Caco-2 (cell line): ENCODE measurements around the gene KRTAP2-4. TPM values are rescaled to one million over a fixed set of nuclear protein-coding genes. Genes with fewer than 3 reads are reported as not detected.

ENCODE experiments used
- BruUV-seq: library from RNA; stranded (reverse); fragments of 400-500 nt; replicated peaks from 2 replicates; lab custom pipeline; 2021; lab: Mats Ljungman, UMichigan
- CTCF ChIA-PET: fragments of 300-600 bp; sonication (Branson Sonifier 250); formaldehyde crosslinking; loops from one replicate; lab custom pipeline; 2022; ENCODE audit warnings: antibody characterized with exemption; lab: Charles Lee
- POLR2A ChIA-PET: fragments of 300-600 bp; sonication (Branson Sonifier 250); formaldehyde crosslinking; loops from one replicate; lab custom pipeline; 2022; ENCODE audit warnings: antibody characterized with exemption; lab: Charles Lee
- DNase-seq, 2 experiments: peaks; one replicate each; pipeline versions ENCODE4 v3.0.0 to v3.0.0-alpha.2; 2020 to 2022
- H3K27me3 ChIP-seq: replicated peaks from 2 replicates; pipeline ENCODE4 v1.6.0; 2011; ENCODE audit warnings: low read length; ENCODE audit not compliant: control insufficient read depth, insufficient read depth
- H3K36me3 ChIP-seq: 2 replicates; pipeline ENCODE4 v1.5.1; 2011; ENCODE audit warnings: low read length; ENCODE audit not compliant: control insufficient read depth, insufficient read depth
- H3K4me1 ChIP-seq: fragments of 250-450 bp; sonication (Bioruptor Pico); 2 replicates; pipeline ENCODE4 v1.5.1; 2020; ENCODE audit warnings: mild to moderate bottlenecking
- H3K4me3 ChIP-seq: 2 replicates; pipeline ENCODE4 v1.5.1; 2011; ENCODE audit warnings: low read depth, mild to moderate bottlenecking, control low read depth, low read length
- H3K9me3 ChIP-seq: fragments of 250-450 bp; sonication (Bioruptor Pico); 2 replicates; pipeline ENCODE4 v1.5.1; 2020; ENCODE audit warnings: mild to moderate bottlenecking, moderate library complexity
- H3K27ac Mint-ChIP-seq: one replicate; pipeline ENCODE4 v1.8.0; 2022; ENCODE audit warnings: mixed read lengths; ENCODE audit not compliant: unreplicated experiment
- H3K27me3 Mint-ChIP-seq: one replicate; pipeline ENCODE4 v1.8.0; 2022; ENCODE audit warnings: mixed read lengths; ENCODE audit not compliant: insufficient read depth, unreplicated experiment
- H3K36me3 Mint-ChIP-seq: one replicate; pipeline ENCODE4 v1.8.0; 2022; ENCODE audit warnings: mild to moderate bottlenecking, mixed read lengths; ENCODE audit not compliant: insufficient read depth, unreplicated experiment
- H3K4me1 Mint-ChIP-seq: one replicate; pipeline ENCODE4 v1.8.0; 2022; ENCODE audit warnings: low read depth, mixed read lengths; ENCODE audit not compliant: unreplicated experiment
- H3K4me3 Mint-ChIP-seq: one replicate; pipeline ENCODE4 v1.8.0; 2022; ENCODE audit warnings: mild to moderate bottlenecking, moderate library complexity, mixed read lengths; ENCODE audit not compliant: unreplicated experiment
- H3K9me3 Mint-ChIP-seq: one replicate; pipeline ENCODE4 v1.8.0; 2022; ENCODE audit warnings: mixed read lengths; ENCODE audit not compliant: unreplicated experiment
- intact Hi-C: fragments of 100-400 bp; cut with micrococcal nuclease; formaldehyde crosslinking; loops from one replicate; pipeline ENCODE4 v1.10.0; 2022; ENCODE audit not compliant: unreplicated experiment
- total RNA-seq: library from RNA; stranded (reverse); gene quantifications from 2 replicates; pipeline ENCODE4 v1.2.3, GENCODE V29; 2022
- TF ChIP-seq, protein P1 (sequence below), 2 experiments: fragments of 200-600 bp in 1 of 2; IDR thresholded peaks; 1 replicate in 1 of 2; 2 replicates in 1 of 2; pipeline versions ENCODE4 v1.5.1 to v1.8.0; 2011 to 2022; ENCODE audit warnings: antibody characterized with exemption in 1 of 2, control low read depth in 1 of 2, inconsistent platforms in 1 of 2, low read depth in 1 of 2, low read length in 1 of 2, mild to moderate bottlenecking in 1 of 2, moderate library complexity in 1 of 2; ENCODE audit not compliant: insufficient read depth in 1 of 2, severe bottlenecking in 1 of 2, unreplicated experiment in 1 of 2

Gene KRTAP2-4
- total RNA-seq, 1 experiment from 2014 or later: not detected

DNA sequence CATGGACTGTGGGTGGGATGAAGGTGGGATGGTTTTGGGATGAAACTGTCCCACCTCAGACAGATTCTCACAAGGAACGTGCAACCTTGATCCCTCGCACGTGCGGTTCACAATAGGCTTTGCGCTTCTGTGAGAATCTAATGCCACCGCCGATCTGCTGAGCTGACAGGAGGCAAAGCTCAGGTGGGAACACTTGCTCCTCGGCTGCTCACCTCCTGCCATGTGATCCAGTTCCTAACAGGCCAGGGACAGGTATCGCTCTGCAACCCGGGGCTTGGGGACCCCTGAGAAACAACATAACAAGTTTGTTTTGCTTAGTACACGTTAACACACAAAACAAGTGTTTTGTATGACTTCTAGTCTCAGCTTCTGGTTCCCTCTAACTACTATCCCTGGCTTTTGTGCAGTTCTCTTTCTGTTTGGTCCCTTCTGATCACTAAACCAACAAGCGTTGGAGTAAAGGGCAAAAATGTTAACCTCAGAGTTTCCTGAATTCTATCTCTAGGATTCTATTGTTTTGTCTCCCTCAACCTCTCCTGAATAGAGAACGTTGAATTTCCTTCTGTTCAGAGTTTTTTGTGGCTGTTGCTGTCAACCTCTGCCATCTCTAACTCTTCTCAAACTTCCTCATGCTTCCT is 49.0 kb downstream of the KRTAP2-4 start:
- H3K9me3 ChIP-seq: peaks cover 2% of the 10 kb centered on the region; the same call in 1 of the 2 replicates

DNA sequence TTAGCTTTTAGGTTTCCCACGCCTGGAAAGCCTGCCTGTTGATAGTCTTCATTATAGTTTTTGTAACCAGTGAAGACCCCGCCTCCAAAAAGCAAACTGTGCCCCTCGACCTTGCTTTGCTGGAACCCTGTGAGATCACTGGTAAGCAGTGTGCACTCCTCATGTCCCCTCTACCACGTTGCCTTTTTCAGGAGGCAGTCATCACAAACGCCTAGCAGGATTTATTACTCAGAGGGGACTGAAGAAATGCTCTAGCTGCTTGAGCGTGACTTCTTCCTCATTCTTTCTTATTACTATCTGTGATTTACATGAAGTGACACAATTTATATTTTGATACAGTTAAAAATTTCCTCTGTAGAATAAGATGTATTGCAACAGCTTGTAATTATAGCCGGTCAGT is 50.2 kb downstream of the KRTAP2-4 start:
- peak overlapping the region; percentile 31 for H3K27ac Mint-ChIP-seq
- peaks cover 37% of the 10 kb centered on the region for H3K9me3 Mint-ChIP-seq
- no peak overlapping the region for H3K4me3 Mint-ChIP-seq
- no TSS peak for BruUV-seq
- no peak for DNase-seq
- intact Hi-C loops: no loop called here
- ChIA-PET POLR2A (no interaction called here), CTCF (no interaction called here)
- peaks cover 6% of the 10 kb centered on the region; the same call in 1 of the 2 replicates for H3K9me3 ChIP-seq
- H3K4me1 Mint-ChIP-seq: peaks cover 33% of the 10 kb centered on the region
- no peaks in the 10 kb centered on the region for H3K36me3 ChIP-seq
- H3K4me1 ChIP-seq: peaks cover 46% of the 10 kb centered on the region
- no peaks in the 10 kb centered on the region for H3K27me3 ChIP-seq
- TF ChIP-seq, protein P1, sequence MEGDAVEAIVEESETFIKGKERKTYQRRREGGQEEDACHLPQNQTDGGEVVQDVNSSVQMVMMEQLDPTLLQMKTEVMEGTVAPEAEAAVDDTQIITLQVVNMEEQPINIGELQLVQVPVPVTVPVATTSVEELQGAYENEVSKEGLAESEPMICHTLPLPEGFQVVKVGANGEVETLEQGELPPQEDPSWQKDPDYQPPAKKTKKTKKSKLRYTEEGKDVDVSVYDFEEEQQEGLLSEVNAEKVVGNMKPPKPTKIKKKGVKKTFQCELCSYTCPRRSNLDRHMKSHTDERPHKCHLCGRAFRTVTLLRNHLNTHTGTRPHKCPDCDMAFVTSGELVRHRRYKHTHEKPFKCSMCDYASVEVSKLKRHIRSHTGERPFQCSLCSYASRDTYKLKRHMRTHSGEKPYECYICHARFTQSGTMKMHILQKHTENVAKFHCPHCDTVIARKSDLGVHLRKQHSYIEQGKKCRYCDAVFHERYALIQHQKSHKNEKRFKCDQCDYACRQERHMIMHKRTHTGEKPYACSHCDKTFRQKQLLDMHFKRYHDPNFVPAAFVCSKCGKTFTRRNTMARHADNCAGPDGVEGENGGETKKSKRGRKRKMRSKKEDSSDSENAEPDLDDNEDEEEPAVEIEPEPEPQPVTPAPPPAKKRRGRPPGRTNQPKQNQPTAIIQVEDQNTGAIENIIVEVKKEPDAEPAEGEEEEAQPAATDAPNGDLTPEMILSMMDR (IDR thresholded peaks at IDR 0.05; ENCODE audit: insufficient read depth in 1 of 2, low read depth in 1 of 2, low read length in 1 of 2, severe bottlenecking in 1 of 2, unreplicated experiment in 1 of 2): no peak
- H3K36me3 Mint-ChIP-seq: no peaks in the 10 kb centered on the region
- H3K4me3 ChIP-seq: no peak overlapping the region
- H3K27me3 Mint-ChIP-seq: no peaks in the 10 kb centered on the region

More for the DNA sequence above, 49.0 kb downstream of the KRTAP2-4 start:
- ChIA-PET POLR2A (no interaction called here), CTCF (no interaction called here)
- no peak overlapping the region for H3K4me3 ChIP-seq
- no peaks in the 10 kb centered on the region for H3K36me3 ChIP-seq
- DNase-seq: no peak
- intact Hi-C loops: no loop called here
- Mint-ChIP-seq H3K4me1 (peaks cover 23% of the 10 kb centered on the region), H3K27ac (peak overlapping the region; percentile 48), H3K9me3 (peaks cover 25% of the 10 kb centered on the region), H3K36me3 (no peaks in the 10 kb centered on the region), H3K27me3 (no peaks in the 10 kb centered on the region), H3K4me3 (no peak overlapping the region)
- TF ChIP-seq, protein P1 (IDR thresholded peaks at IDR 0.05; ENCODE audit: insufficient read depth in 1 of 2, low read depth in 1 of 2, low read length in 1 of 2, severe bottlenecking in 1 of 2, unreplicated experiment in 1 of 2): no peak
- no peaks in the 10 kb centered on the region for H3K27me3 ChIP-seq
- H3K4me1 ChIP-seq: peaks cover 36% of the 10 kb centered on the region
- no TSS peak for BruUV-seq

Other genes starting within 250 kb of the KRTAP2-4 start
- gene KRT10, start 243.3 kb downstream of the KRTAP2-4 start, total RNA-seq: 48.3 and 48.6 TPM in 2 replicates
- not detected in 2 replicates for gene KRT12, start 198.7 kb downstream of the KRTAP2-4 start, total RNA-seq
- gene KRT20, start 180.6 kb downstream of the KRTAP2-4 start, total RNA-seq: 0.53 and 1.0 TPM in 2 replicates
- 43.6 and 47.1 TPM in 2 replicates for gene KRT23, start 128.2 kb downstream of the KRTAP2-4 start, total RNA-seq
- gene KRT39, start 98.9 kb downstream of the KRTAP2-4 start, total RNA-seq: not detected in 2 replicates
- gene KRT40, start 81.6 kb downstream of the KRTAP2-4 start, total RNA-seq: not detected in 2 replicates
- not detected in 2 replicates for gene KRTAP3-3, start 71.7 kb downstream of the KRTAP2-4 start, total RNA-seq
- not detected in 2 replicates for gene KRTAP3-2, start 66.0 kb downstream of the KRTAP2-4 start, total RNA-seq
- 7.4 and 7.9 TPM in 2 replicates for gene KRTAP3-1, start 56.8 kb downstream of the KRTAP2-4 start, total RNA-seq
- not detected in 2 replicates for gene KRTAP1-5, start 38.7 kb downstream of the KRTAP2-4 start, total RNA-seq
- not detected in 2 replicates for gene KRTAP1-4, start 35.7 kb downstream of the KRTAP2-4 start, total RNA-seq
- gene KRTAP1-3, start 31.0 kb downstream of the KRTAP2-4 start, total RNA-seq: not detected in 2 replicates
- gene KRTAP1-1, start 24.4 kb downstream of the KRTAP2-4 start, total RNA-seq: not detected in 2 replicates
- not detected in 2 replicates for gene KRTAP2-1, start 18.6 kb downstream of the KRTAP2-4 start, total RNA-seq
- not detected in 2 replicates for gene KRTAP2-2, start 10.6 kb downstream of the KRTAP2-4 start, total RNA-seq
- gene KRTAP2-3, start 5.8 kb downstream of the KRTAP2-4 start, total RNA-seq: 3.7 and 4.9 TPM in 2 replicates
- gene KRTAP4-7, start 18.3 kb upstream of the KRTAP2-4 start, total RNA-seq: not detected in 2 replicates
- not detected in 2 replicates for gene KRTAP4-8, start 32.3 kb upstream of the KRTAP2-4 start, total RNA-seq
- gene KRTAP4-16, start 36.3 kb upstream of the KRTAP2-4 start, total RNA-seq: not detected in 2 replicates
- not detected in 2 replicates for gene KRTAP4-9, start 39.5 kb upstream of the KRTAP2-4 start, total RNA-seq
- gene KRTAP4-11, start 52.5 kb upstream of the KRTAP2-4 start, total RNA-seq: not detected in 2 replicates
- not detected in 2 replicates for gene KRTAP4-12, start 58.3 kb upstream of the KRTAP2-4 start, total RNA-seq
- gene KRTAP4-6, start 74.7 kb upstream of the KRTAP2-4 start, total RNA-seq: not detected in 2 replicates
- gene KRTAP4-5, start 83.9 kb upstream of the KRTAP2-4 start, total RNA-seq: not detected in 2 replicates
- gene KRTAP4-4, start 94.9 kb upstream of the KRTAP2-4 start, total RNA-seq: not detected in 2 replicates
- gene KRTAP4-3, start 102.3 kb upstream of the KRTAP2-4 start, total RNA-seq: not detected in 2 replicates
- not detected in 2 replicates for gene KRTAP4-2, start 112.3 kb upstream of the KRTAP2-4 start, total RNA-seq
- gene KRTAP4-1, start 119.0 kb upstream of the KRTAP2-4 start, total RNA-seq: 0.49 TPM in 1 of 2 replicates, not detected in the other
- not detected in 2 replicates for gene KRTAP9-1, start 124.0 kb upstream of the KRTAP2-4 start, total RNA-seq
- not detected in 2 replicates for gene KRTAP9-2, start 160.8 kb upstream of the KRTAP2-4 start, total RNA-seq
- not detected in 2 replicates for gene KRTAP9-3, start 166.6 kb upstream of the KRTAP2-4 start, total RNA-seq
- not detected in 2 replicates for gene KRTAP9-8, start 172.1 kb upstream of the KRTAP2-4 start, total RNA-seq
- not detected in 2 replicates for gene KRTAP9-4, start 183.8 kb upstream of the KRTAP2-4 start, total RNA-seq
- gene KRTAP9-9, start 189.5 kb upstream of the KRTAP2-4 start, total RNA-seq: not detected in 2 replicates
- gene KRTAP9-6, start 199.5 kb upstream of the KRTAP2-4 start, total RNA-seq: not detected in 2 replicates
- not detected in 2 replicates for gene KRTAP9-7, start 209.8 kb upstream of the KRTAP2-4 start, total RNA-seq
- gene KRTAP29-1, start 237.0 kb upstream of the KRTAP2-4 start, total RNA-seq: not detected in 2 replicates
- not detected in 2 replicates for gene KRTAP16-1, start 243.4 kb upstream of the KRTAP2-4 start, total RNA-seq
- gene KRTAP17-1, start 249.8 kb upstream of the KRTAP2-4 start, total RNA-seq: not detected in 2 replicates